Skeletal muscle tissue (tissue), 5 donors: ENCODE data around the gene SLC27A2. TPM values are rescaled to one million over a fixed set of nuclear protein-coding genes. Genes with fewer than 3 reads are reported as not detected.

Experiments
- H3K27ac ChIP-seq: one replicate; pipeline ENCODE4 v1.7.0; 2013; ENCODE audit warnings: mild to moderate bottlenecking, low read depth, low read length, inconsistent platforms
- H3K27me3 ChIP-seq, 3 donors: one replicate each; pipeline ENCODE4 v1.7.0; 2013; ENCODE audit warnings: low read length in 3 of 3; ENCODE audit not compliant: control insufficient read depth in 3 of 3, insufficient read depth in 3 of 3
- H3K36me3 ChIP-seq, 3 donors: one replicate each; pipeline ENCODE4 v1.7.0; 2013; ENCODE audit warnings: low read length in 3 of 3; ENCODE audit not compliant: control insufficient read depth in 3 of 3, insufficient read depth in 3 of 3
- H3K4me1 ChIP-seq, 3 donors: one replicate each; pipeline ENCODE4 v1.7.0; 2013; ENCODE audit warnings: low read length in 3 of 3, mild to moderate bottlenecking in 3 of 3; ENCODE audit not compliant: control insufficient read depth in 3 of 3, insufficient read depth in 3 of 3
- H3K4me3 ChIP-seq, 3 donors: one replicate each; pipeline ENCODE4 v1.7.0; 2013; ENCODE audit warnings: low read length in 3 of 3
- H3K9ac ChIP-seq, 3 donors: one replicate each; pipeline ENCODE4 v1.7.0; 2013; ENCODE audit warnings: low read length in 3 of 3, mild to moderate bottlenecking in 3 of 3, moderate library complexity in 2 of 3, low read depth in 1 of 3
- H3K9me3 ChIP-seq, 3 donors: one replicate each; pipeline ENCODE4 v1.7.0; 2013; ENCODE audit warnings: low read length in 3 of 3; ENCODE audit not compliant: control insufficient read depth in 3 of 3
- small RNA-seq: library from RNA; depleted of rRNA; stranded (forward); fragments of <200 nt; gene quantifications from one replicate; pipeline ENCODE3, GENCODE V24; 2014
- total RNA-seq: library from RNA; depleted of rRNA; stranded (reverse); fragments of >200 nt; gene quantifications from one replicate; pipeline ENCODE4 v1.2.3, GENCODE V29; 2014
- donor health status: Osteomylitis.

SLC27A2 gene
- total RNA-seq, 1 donor from 2014 or later, result under 0.01 TPM

DNA sequence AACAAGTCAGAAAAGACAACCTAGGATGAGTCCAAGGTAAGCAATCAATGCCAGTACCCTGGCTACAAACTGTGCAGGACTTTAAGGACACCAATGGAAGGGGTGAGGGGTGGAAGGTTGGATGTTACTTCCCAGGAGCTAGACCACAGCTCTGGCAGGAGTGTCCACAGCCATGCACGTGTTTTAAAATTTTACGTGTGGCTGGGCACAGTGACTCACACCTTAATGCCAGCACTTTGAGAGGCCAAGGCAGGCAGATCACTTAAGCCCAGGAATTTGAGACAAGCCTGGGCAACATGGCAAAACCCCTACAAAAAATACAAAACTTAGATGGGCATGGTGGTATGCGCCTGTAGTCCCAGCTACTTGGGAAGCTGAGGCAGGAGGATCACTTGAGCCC lies 98.3 kb downstream of the SLC27A2 start:
- Histone ChIP-seq H3K4me1 (no peaks in the 10 kb centered on the region), H3K9ac (no peak overlapping the region), H3K4me3 (no peak overlapping the region), H3K9me3 (no peaks in the 10 kb centered on the region), H3K36me3 (peaks cover 0 to 14% (median 0%) of the 10 kb centered on the region in 3 donors), H3K27ac (no peak overlapping the region), H3K27me3 (no peaks in the 10 kb centered on the region)

DNA sequence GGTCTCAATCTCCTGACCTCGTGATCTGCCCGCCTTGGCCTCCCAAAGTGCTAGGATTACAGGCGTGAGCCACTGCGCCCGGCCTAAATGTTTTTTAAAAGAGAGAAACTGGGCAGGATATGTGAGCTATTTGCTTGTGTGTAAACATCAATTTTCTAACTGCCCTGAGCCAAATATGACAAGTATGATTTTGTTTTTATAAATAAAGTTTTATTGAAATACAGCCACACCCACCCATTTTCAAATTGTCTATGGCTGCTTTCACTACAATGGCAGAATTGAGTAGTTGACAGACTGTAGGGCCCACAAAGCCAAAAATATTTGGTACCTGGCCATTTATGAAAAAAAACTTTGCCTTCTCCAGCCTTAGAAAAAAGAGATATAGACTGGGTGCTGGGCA lies 99.4 kb downstream of the SLC27A2 start:
- Histone ChIP-seq H3K36me3 (peaks cover 0 to 21% (median 0%) of the 10 kb centered on the region in 3 donors), H3K9ac (no peak overlapping the region), H3K9me3 (no peaks in the 10 kb centered on the region), H3K4me1 (no peaks in the 10 kb centered on the region), H3K27ac (no peak overlapping the region), H3K4me3 (no peak overlapping the region), H3K27me3 (no peaks in the 10 kb centered on the region)

Small RNAs within 50 kb of the gene (small RNA-seq; reads per million reads assigned to genes)
- gene RF00019, result not detected

Other genes starting within 250 kb of the SLC27A2 start
- 15.1 TPM for gene ATP8B4, start 63.0 kb upstream of the SLC27A2 start, total RNA-seq
- 2.1 TPM for gene HDC, start 83.5 kb downstream of the SLC27A2 start, total RNA-seq
- gene GABPB1, start 173.0 kb downstream of the SLC27A2 start, total RNA-seq, result 28.2 TPM
- 19.3 TPM for gene USP8, start 242.2 kb downstream of the SLC27A2 start, total RNA-seq